H9 (cell line): ENCODE data around the gene FABP7. TPM values are rescaled to one million over a fixed set of nuclear protein-coding genes. Genes with fewer than 3 reads are reported as not detected.

Experiments
- DNase-seq: peaks from one replicate; pipeline ENCODE4 v3.0.0-alpha.2; 2017
- H2AFZ ChIP-seq: one replicate; pipeline ENCODE4 v1.6.1; 2013; ENCODE audit warnings: mild to moderate bottlenecking, low read length, control low read depth, moderate library complexity
- H2AK5ac ChIP-seq: 2 replicates; pipeline ENCODE4 v1.6.1; 2013; ENCODE audit warnings: low read length, control low read depth, mixed read lengths; ENCODE audit not compliant: insufficient read length
- H2BK120ac ChIP-seq: one replicate; pipeline ENCODE4 v1.6.1; 2013; ENCODE audit warnings: low read depth, mild to moderate bottlenecking, low read length, control low read depth, inconsistent platforms; ENCODE audit not compliant: poor library complexity, severe bottlenecking
- H2BK12ac ChIP-seq: 2 replicates; pipeline ENCODE4 v1.6.1; 2013; ENCODE audit warnings: low read length, control low read depth, mixed read lengths, low read depth; ENCODE audit not compliant: insufficient read length
- H2BK15ac ChIP-seq: 2 replicates; pipeline ENCODE4 v1.6.1; 2013; ENCODE audit warnings: low read depth, low read length, control low read depth
- H2BK20ac ChIP-seq: one replicate; pipeline ENCODE4 v1.6.1; 2013; ENCODE audit warnings: low read depth, mild to moderate bottlenecking, low read length, control low read depth, inconsistent platforms; ENCODE audit not compliant: poor library complexity, severe bottlenecking
- H2BK5ac ChIP-seq: 2 replicates; pipeline ENCODE4 v1.6.1; 2013; ENCODE audit warnings: low read length, control low read depth, mixed read lengths; ENCODE audit not compliant: insufficient read length
- H3K14ac ChIP-seq: 2 replicates; pipeline ENCODE4 v1.6.1; 2013; ENCODE audit warnings: low read length, control low read depth; ENCODE audit not compliant: insufficient read depth
- H3K18ac ChIP-seq: 2 replicates; pipeline ENCODE4 v1.6.1; 2013; ENCODE audit warnings: low read depth, mild to moderate bottlenecking, mixed read lengths, low read length, control low read depth; ENCODE audit not compliant: insufficient read length
- H3K23ac ChIP-seq: 2 replicates; pipeline ENCODE4 v1.6.1; 2013; ENCODE audit warnings: low read length, control low read depth, mixed read lengths, low read depth; ENCODE audit not compliant: insufficient read length
- H3K23me2 ChIP-seq: 2 replicates; pipeline ENCODE4 v1.6.1; 2013; ENCODE audit warnings: low read depth, mild to moderate bottlenecking, mixed read lengths, low read length, control low read depth; ENCODE audit not compliant: insufficient read length, poor library complexity, severe bottlenecking
- H3K27ac ChIP-seq: 2 replicates; pipeline ENCODE4 v1.5.1; 2013; ENCODE audit warnings: low read length, control low read depth, mixed read lengths, low read depth; ENCODE audit not compliant: insufficient read length
- H3K27me3 ChIP-seq: 2 replicates; pipeline ENCODE4 v1.6.1; 2013; ENCODE audit warnings: low read length, control low read depth, inconsistent platforms; ENCODE audit not compliant: insufficient read depth
- H3K4ac ChIP-seq: 2 replicates; pipeline ENCODE4 v1.6.1; 2013; ENCODE audit warnings: low read depth, mild to moderate bottlenecking, control low read depth, inconsistent platforms, low read length, moderate library complexity
- H3K4me1 ChIP-seq: 2 replicates; pipeline ENCODE4 v1.6.1; 2013; ENCODE audit warnings: low read length, control low read depth, inconsistent platforms; ENCODE audit not compliant: insufficient read depth
- H3K4me2 ChIP-seq: 2 replicates; pipeline ENCODE4 v1.6.1; 2013; ENCODE audit warnings: low read length, control low read depth, mixed read lengths; ENCODE audit not compliant: insufficient read length, insufficient read depth
- H3K56ac ChIP-seq: 2 replicates; pipeline ENCODE4 v1.6.1; 2013; ENCODE audit warnings: low read depth, mild to moderate bottlenecking, mixed read lengths, low read length, control low read depth; ENCODE audit not compliant: insufficient read length
- H3K79me1 ChIP-seq: 2 replicates; pipeline ENCODE4 v1.6.1; 2013; ENCODE audit warnings: low read depth, mild to moderate bottlenecking, moderate library complexity, low read length, control low read depth, inconsistent platforms; ENCODE audit not compliant: insufficient read depth, poor library complexity, severe bottlenecking
- H3K79me2 ChIP-seq: 2 replicates; pipeline ENCODE4 v1.6.1; 2013; ENCODE audit warnings: low read length, control low read depth, inconsistent platforms; ENCODE audit not compliant: insufficient read depth
- H3K9ac ChIP-seq: 2 replicates; pipeline ENCODE4 v1.6.1; 2013; ENCODE audit warnings: low read length, control low read depth, mixed read lengths; ENCODE audit not compliant: insufficient read length; ENCODE audit errors: extremely low read depth
- H3K9me3 ChIP-seq: one replicate; pipeline ENCODE4 v1.6.1; 2013; ENCODE audit warnings: low read depth, low read length, inconsistent platforms; ENCODE audit not compliant: control insufficient read depth
- H3T11ph ChIP-seq: one replicate; pipeline ENCODE4 v1.6.1; 2013; ENCODE audit warnings: mild to moderate bottlenecking, low read length, control low read depth, inconsistent platforms
- H4K20me1 ChIP-seq: one replicate; pipeline ENCODE4 v1.6.1; 2013; ENCODE audit not compliant: control insufficient read depth, insufficient read length, insufficient read depth
- H4K5ac ChIP-seq: 2 replicates; pipeline ENCODE4 v1.6.1; 2013; ENCODE audit warnings: low read depth, mild to moderate bottlenecking, mixed read lengths, low read length, control low read depth; ENCODE audit not compliant: insufficient read length
- H4K8ac ChIP-seq: replicated peaks from 2 replicates; pipeline ENCODE4 v1.6.1; 2013; ENCODE audit warnings: low read length, control low read depth, mixed read lengths, low read depth; ENCODE audit not compliant: insufficient read length
- H4K91ac ChIP-seq: 2 replicates; pipeline ENCODE4 v1.6.1; 2013; ENCODE audit warnings: low read depth, mild to moderate bottlenecking, moderate library complexity, mixed read lengths, low read length, control low read depth; ENCODE audit not compliant: insufficient read length
- H3K27ac Mint-ChIP-seq, 3 experiments: 2 replicates in 2 of 3; 3 replicates in 1 of 3; pipeline ENCODE4 v1.8.0; 2020 to 2021; ENCODE audit warnings: mixed read lengths in 3 of 3, mild to moderate bottlenecking in 1 of 3, moderate library complexity in 1 of 3
- H3K27me3 Mint-ChIP-seq: 2 replicates; pipeline ENCODE4 v1.8.0; 2021; ENCODE audit warnings: low read depth, mild to moderate bottlenecking, moderate library complexity, mixed read lengths
- H3K36me3 Mint-ChIP-seq, 3 experiments: 2 replicates in 2 of 3; 3 replicates in 1 of 3; pipeline ENCODE4 v1.8.0; 2020 to 2021; ENCODE audit warnings: low read depth in 3 of 3, mixed read lengths in 3 of 3; ENCODE audit not compliant: insufficient read depth in 1 of 3
- H3K4me1 Mint-ChIP-seq, 2 experiments: 2 replicates each; pipeline ENCODE4 v1.8.0; 2020; ENCODE audit warnings: mixed read lengths in 2 of 2
- H3K4me3 Mint-ChIP-seq, 2 experiments: 2 replicates in 1 of 2; 3 replicates in 1 of 2; pipeline ENCODE4 v1.8.0; 2020 to 2021; ENCODE audit warnings: mild to moderate bottlenecking in 2 of 2, mixed read lengths in 2 of 2, moderate library complexity in 1 of 2
- H3K9me3 Mint-ChIP-seq, 2 experiments: 2 replicates in 1 of 2; 3 replicates in 1 of 2; pipeline ENCODE4 v1.8.0; 2020; ENCODE audit warnings: mild to moderate bottlenecking in 2 of 2, mixed read lengths in 2 of 2, moderate library complexity in 1 of 2
- CTCF ChIP-seq: fragments of 200-600 bp; sonication (generic); conservative IDR thresholded peaks from 3 replicates; pipeline ENCODE4 v1.8.0; 2021; ENCODE audit warnings: antibody characterized with exemption, mild to moderate bottlenecking
- WGBS: extraction: QIAGEN DNeasy Blood & Tissue Kit; methylation state at CpG from one replicate; pipeline ENCODE4 v1.1.7; 2013; ENCODE audit warnings: missing lambda C conversion rate, low lambda C conversion rate, mixed read lengths; ENCODE audit not compliant: insufficient read length; ENCODE audit errors: extremely low coverage; 5-methylcytosine and 5-hydroxymethylcytosine counted together
- total RNA-seq: library from RNA; stranded (reverse); gene quantifications from 2 replicates; pipeline ENCODE4 v1.2.1, GENCODE V29; 2021

The FABP7 gene
- total RNA-seq, 1 experiment from 2014 or later: 3.9 TPM

- H2BK12ac ChIP-seq: no peak overlapping the region
- H3K56ac ChIP-seq: no peak overlapping the region
- no peak overlapping the region for H3K4me2 ChIP-seq
- no peak overlapping the region for H3K9ac ChIP-seq
- peaks cover 3 to 14% (median 5%) of the 10 kb centered on the region in 3 experiments for H3K36me3 Mint-ChIP-seq
- H3K23me2 ChIP-seq: no peaks in the 10 kb centered on the region
- H2AFZ ChIP-seq: no peak overlapping the region
- peaks cover 4% of the 10 kb centered on the region; the same call in 1 of the 2 replicates for H3K4me1 ChIP-seq
- H3K4me1 Mint-ChIP-seq: peaks cover 29 to 38% of the 10 kb centered on the region in 2 experiments
- no peak overlapping the region for H4K5ac ChIP-seq
- H2BK15ac ChIP-seq: no peak overlapping the region
- no peak overlapping the region for H3K4me3 Mint-ChIP-seq
- no peak overlapping the region for H3K23ac ChIP-seq
- no peak overlapping the region for H3K27ac ChIP-seq
- no peak overlapping the region for H3K4ac ChIP-seq
- H3K27me3 Mint-ChIP-seq: peaks cover 15% of the 10 kb centered on the region
- H4K91ac ChIP-seq: no peak overlapping the region
- TF ChIP-seq CTCF: no peak
- no peak overlapping the region for H2BK120ac ChIP-seq
- H3K14ac ChIP-seq: no peak overlapping the region
- no peaks in the 10 kb centered on the region for H3K9me3 ChIP-seq
- H3T11ph ChIP-seq: no peak overlapping the region
- DNase-seq: no peak
- no peak overlapping the region for H4K8ac ChIP-seq
- H3K27ac Mint-ChIP-seq: no peak overlapping the region
- no peak overlapping the region for H2BK5ac ChIP-seq
- H3K27me3 ChIP-seq: peaks cover 3% of the 10 kb centered on the region; the same call in 1 of the 2 replicates
- H4K20me1 ChIP-seq: no peaks in the 10 kb centered on the region
- H2BK20ac ChIP-seq: no peak overlapping the region
- no peaks in the 10 kb centered on the region for H3K79me2 ChIP-seq
- H3K18ac ChIP-seq: no peak overlapping the region
- H2AK5ac ChIP-seq: no peak overlapping the region
- no peaks in the 10 kb centered on the region for H3K79me1 ChIP-seq
- H3K9me3 Mint-ChIP-seq: peaks cover 8 to 17% of the 10 kb centered on the region in 2 experiments
- WGBS: no CpG with 5 or more reads among the region's 10 CpGs
Measured at GRCh38 chr6:122753000-122753687, 26.4 kb upstream of the FABP7 start.
